ENCODE results near the gene ZBED3. TPM values are rescaled to one million over a fixed set of nuclear protein-coding genes. Genes with fewer than 3 reads are reported as not detected.
"Not testable (repeated sequence)": the region's sequence is repeated elsewhere in the genome, so short reads cannot be mapped to it uniquely, and the experiment has no call there.

ZBED3 gene
- total RNA-seq, 4 donors from 2014 or later, result 0.47 to 4.6 (median 1.2) TPM

- Histone ChIP-seq H3K4me3 (no peak overlapping the region), H3K36me3 (no peaks in the 10 kb centered on the region), H3K4me1 (peaks cover 0 to 12% (median 8%) of the 10 kb centered on the region in 3 donors), H3K27ac (no peak overlapping the region), H3K9me3 (no peaks in the 10 kb centered on the region), H3K27me3 (no peaks in the 10 kb centered on the region)
- intact Hi-C loops (cut with DNase I), result no loop called here
- DNase-seq, result no peak
- 84 to 86% methylated on average over 5 of the region's 5 CpGs for WGBS, 2 donors
- TF ChIP-seq POLR2A (IDR thresholded peaks at IDR 0.05), result no peak
These were observed 41.5 kb upstream of the ZBED3 start for GRCh38 chr5:77128411-77129061.

DNA sequence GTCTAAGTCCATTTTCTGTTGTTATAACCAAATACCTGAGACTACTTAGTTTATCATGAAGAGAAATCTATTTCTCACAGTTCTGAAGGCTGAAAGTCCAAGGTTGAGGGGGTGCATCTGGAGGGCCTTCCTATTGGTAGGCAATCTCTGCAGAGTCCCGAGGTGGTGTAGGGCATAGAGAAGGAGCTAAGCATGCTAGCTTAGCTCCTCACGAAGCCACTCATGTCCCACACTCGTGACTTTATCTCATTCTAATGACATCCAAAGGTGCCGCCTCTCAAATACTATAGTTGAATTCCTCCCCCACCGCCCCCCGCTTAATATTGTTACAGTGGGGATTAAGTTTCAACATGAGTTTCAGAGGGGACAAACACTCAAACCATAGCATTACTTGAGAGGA, 36.0 kb upstream of the ZBED3 start:
- no peaks in the 10 kb centered on the region for H3K27me3 ChIP-seq
- H3K36me3 ChIP-seq, result no peaks in the 10 kb centered on the region
- no peaks in the 10 kb centered on the region for H3K4me1 ChIP-seq
- TF ChIP-seq, protein P1, sequence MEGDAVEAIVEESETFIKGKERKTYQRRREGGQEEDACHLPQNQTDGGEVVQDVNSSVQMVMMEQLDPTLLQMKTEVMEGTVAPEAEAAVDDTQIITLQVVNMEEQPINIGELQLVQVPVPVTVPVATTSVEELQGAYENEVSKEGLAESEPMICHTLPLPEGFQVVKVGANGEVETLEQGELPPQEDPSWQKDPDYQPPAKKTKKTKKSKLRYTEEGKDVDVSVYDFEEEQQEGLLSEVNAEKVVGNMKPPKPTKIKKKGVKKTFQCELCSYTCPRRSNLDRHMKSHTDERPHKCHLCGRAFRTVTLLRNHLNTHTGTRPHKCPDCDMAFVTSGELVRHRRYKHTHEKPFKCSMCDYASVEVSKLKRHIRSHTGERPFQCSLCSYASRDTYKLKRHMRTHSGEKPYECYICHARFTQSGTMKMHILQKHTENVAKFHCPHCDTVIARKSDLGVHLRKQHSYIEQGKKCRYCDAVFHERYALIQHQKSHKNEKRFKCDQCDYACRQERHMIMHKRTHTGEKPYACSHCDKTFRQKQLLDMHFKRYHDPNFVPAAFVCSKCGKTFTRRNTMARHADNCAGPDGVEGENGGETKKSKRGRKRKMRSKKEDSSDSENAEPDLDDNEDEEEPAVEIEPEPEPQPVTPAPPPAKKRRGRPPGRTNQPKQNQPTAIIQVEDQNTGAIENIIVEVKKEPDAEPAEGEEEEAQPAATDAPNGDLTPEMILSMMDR (IDR thresholded peaks at IDR 0.05), result no peak
- TF ChIP-seq POLR2A (IDR thresholded peaks at IDR 0.05), result no peak
- no peaks in the 10 kb centered on the region for H3K9me3 ChIP-seq
- H3K4me3 ChIP-seq, result no peak overlapping the region
- WGBS, 2 donors, result 73 to 92% methylated on average over 4 to 5 of the region's 6 CpGs
- intact Hi-C loops (cut with DNase I), result no loop called here
- no peak overlapping the region for H3K27ac ChIP-seq
- no peak for DNase-seq

- Histone ChIP-seq H3K9me3 (no peaks in the 10 kb centered on the region), H3K4me3 (no peak overlapping the region)
- intact Hi-C loops (cut with DNase I), result no loop called here
These were observed 33.6 kb upstream of the ZBED3 start for GRCh38 chr5:77120706-77121105.

GRCh38 chr5:77120086-77120485, 33.0 kb upstream of the ZBED3 start:
- 89 to 100% methylated on average over 2 of the region's 2 CpGs for WGBS, 2 donors
- Histone ChIP-seq H3K9me3 (no peaks in the 10 kb centered on the region), H3K27ac (no peak overlapping the region), H3K4me3 (no peak overlapping the region), H3K4me1 (no peaks in the 10 kb centered on the region), H3K36me3 (no peaks in the 10 kb centered on the region), H3K27me3 (no peaks in the 10 kb centered on the region)
- TF ChIP-seq, protein P1 (IDR thresholded peaks at IDR 0.05), result no peak
- TF ChIP-seq POLR2A (IDR thresholded peaks at IDR 0.05), result no peak
- DNase-seq, result no peak
- intact Hi-C loops (cut with DNase I), result no loop called here

More at GRCh38 chr5:77120706-77121105, 33.6 kb upstream of the ZBED3 start:
- 78 to 82% methylated on average over 2 of the region's 2 CpGs for WGBS, 2 donors
- Histone ChIP-seq H3K27me3 (no peaks in the 10 kb centered on the region), H3K4me1 (no peaks in the 10 kb centered on the region), H3K27ac (no peak overlapping the region), H3K36me3 (no peaks in the 10 kb centered on the region)
- DNase-seq, result no peak
- TF ChIP-seq POLR2A (IDR thresholded peaks at IDR 0.05), result no peak
- TF ChIP-seq, protein P1 (IDR thresholded peaks at IDR 0.05), result no peak

DNA sequence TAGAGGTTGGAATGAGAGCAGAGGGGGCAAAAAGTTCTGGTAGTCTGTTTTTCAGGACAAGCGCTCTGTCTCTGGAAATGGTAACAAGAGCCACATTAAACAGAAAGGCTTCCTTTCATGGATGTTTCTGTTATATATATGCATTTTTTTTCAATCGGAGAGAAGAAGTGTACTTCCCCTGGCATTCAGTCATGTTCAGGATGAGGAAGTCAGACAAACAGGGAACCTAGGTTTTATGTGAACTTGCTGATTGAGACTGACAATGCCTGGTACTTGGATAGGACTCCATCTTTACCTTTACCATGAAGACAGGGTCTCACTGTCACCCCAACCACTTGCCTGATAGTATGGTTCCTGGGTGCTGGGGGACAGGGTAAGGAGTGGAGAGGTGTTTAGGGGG, 30.1 kb upstream of the ZBED3 start:
- intact Hi-C loops (cut with DNase I), result no loop called here
- WGBS, 2 donors, result 52 to 73% methylated on average over 2 of the region's 2 CpGs
- no peaks in the 10 kb centered on the region for H3K27me3 ChIP-seq
- no peak for DNase-seq
- TF ChIP-seq POLR2A (IDR thresholded peaks at IDR 0.05), result no peak
- TF ChIP-seq, protein P1 (IDR thresholded peaks at IDR 0.05), result no peak
- H3K9me3 ChIP-seq, result no peaks in the 10 kb centered on the region
- H3K36me3 ChIP-seq, result no peaks in the 10 kb centered on the region
- no peak overlapping the region for H3K27ac ChIP-seq
- H3K4me1 ChIP-seq, result no peaks in the 10 kb centered on the region
- H3K4me3 ChIP-seq, result no peak overlapping the region

DNA sequence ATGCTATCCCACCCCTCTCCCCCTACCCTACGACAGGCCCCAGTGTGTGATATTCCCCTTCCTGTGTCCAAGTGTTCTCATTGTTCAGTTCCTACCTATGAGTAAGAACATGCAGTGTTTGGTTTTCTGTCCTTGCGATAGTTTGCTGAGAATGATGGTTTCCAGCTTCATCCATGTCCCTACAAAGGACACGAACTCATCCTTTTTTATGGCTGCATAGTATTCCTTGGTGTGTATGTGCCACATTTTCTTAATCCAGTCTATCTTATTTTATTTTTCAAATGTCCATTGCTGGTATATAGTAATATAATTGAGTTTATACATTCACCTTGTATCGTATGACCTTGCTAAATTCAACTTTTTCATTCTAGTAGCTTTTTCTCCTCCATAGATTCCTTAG, 19.9 kb upstream of the ZBED3 start:
- H3K9me3 ChIP-seq; H3K27me3 ChIP-seq; intact Hi-C loops (cut with DNase I); H3K36me3 ChIP-seq; H3K4me3 ChIP-seq; H3K4me1 ChIP-seq; DNase-seq; H3K27ac ChIP-seq: not testable (repeated sequence)
- WGBS, 2 donors, result 91 to 95% methylated on average over 4 of the region's 4 CpGs
